Epidermal melanocyte (primary cell): ENCODE data around the gene SULT4A1.

Source experiments
- DNase-seq: peaks from one replicate; pipeline ENCODE4 v3.0.0; 2011; ENCODE audit warnings: low spot score; ENCODE audit not compliant: insufficient read length

The SULT4A1 gene

DNA sequence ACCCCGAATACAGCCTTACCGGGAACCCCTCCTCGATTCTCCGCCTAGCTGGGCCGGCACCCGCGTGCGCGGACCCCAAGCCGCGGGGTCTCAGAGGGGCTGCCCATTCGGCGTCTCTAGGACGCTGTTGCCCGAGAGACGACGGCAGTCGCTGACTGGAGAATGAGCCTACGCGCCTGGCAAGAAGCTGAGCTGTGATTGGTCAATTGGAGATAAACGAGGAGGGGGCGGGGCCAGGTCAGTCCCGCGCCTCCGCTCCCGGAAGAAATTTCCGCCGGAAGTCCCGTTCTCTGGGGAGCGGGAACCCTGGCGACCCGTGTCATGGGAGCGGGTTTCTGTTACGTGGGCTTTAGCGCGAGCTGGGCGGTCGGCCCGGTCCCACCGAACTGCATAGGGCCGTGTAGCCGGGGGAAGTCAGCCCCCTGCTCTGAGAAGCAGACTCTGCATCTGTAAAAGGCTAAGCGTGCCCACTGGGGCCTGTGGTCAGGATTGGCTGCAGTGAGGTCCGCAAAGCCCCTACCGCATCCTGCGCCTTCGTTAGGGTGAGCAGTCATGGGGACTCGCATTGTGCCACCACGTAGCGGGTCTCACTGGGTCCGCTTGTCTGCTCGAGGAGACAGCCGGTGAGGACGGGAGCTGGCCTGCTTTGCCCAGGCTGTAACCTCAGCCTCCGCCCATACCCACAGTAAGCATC is 50.0 kb downstream of the SULT4A1 start, which contains the start of gene EFCAB6:
Gene EFCAB6 (minus strand): TSS at position 157 of the 694 bp plus-strand sequence. CDS start 29,987 bp downstream, outside the sequence.
- DNase-seq = peak; percentile 81

DNA sequence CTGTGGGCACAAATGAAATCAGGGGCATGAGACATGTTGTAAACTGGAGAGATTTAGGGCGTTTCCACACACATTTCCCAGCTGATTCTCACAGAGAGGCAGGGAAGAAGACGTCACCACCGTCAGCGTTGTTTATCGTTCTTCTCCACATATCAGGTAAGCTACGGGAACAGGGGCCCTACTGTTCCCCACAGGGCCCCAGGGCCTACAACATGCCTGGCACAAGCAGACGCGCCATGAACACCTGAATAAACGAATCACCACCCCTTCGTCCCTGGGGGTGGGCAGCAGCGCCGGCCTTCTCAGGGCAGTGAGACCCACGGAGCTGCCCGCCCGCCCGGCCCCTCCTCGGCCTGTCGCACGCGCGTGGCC is 50.5 kb downstream of the SULT4A1 start:
- DNase-seq = no peak

DNA sequence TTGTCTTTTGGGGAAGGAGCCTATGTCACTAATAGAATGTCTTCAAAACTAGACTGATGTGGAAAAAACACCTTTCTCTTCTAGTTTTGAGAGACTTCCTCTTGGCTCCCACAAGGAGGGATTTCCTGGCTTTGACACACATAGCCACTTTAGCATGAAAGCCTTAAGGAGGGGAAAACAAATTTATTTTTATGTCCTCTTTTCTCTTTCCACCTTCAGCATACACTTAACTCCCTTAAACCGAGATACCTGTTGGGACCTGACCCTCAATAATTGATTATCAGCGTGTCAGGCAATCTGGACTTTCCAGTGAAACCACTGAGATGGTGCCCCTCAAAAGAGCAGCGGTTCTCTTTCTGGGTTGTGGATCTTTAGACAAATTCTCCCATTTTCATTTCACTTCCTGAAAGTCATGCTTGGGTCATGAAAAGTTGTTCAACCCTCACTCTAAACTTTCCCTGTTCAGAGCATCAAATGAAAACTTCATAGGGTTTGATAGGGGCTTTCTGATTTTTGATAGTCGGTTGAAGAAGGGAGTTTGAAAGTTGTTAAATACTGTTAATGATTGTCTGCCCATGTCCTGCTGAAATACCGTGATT is 59.3 kb downstream of the SULT4A1 start:
- no peak for DNase-seq

DNA sequence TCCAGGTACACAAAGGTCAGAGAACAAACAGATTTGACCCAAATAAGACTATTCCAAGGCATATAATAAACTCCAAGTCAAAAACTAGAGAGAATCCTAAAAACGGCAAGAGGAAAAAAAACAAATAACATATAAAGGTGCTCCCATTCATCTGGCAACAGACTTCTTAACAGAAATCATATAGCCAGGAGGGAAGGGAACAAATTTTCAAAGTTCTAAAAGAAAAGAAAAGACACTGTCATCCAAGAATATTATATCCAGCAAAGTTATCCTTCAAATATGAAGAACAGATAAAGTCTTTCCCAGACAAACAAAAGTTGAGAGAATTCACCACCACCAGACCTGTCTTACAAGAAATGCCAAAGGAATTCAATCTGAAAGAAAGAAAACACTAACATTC is 61.3 kb downstream of the SULT4A1 start:
- DNase-seq = no peak

DNA sequence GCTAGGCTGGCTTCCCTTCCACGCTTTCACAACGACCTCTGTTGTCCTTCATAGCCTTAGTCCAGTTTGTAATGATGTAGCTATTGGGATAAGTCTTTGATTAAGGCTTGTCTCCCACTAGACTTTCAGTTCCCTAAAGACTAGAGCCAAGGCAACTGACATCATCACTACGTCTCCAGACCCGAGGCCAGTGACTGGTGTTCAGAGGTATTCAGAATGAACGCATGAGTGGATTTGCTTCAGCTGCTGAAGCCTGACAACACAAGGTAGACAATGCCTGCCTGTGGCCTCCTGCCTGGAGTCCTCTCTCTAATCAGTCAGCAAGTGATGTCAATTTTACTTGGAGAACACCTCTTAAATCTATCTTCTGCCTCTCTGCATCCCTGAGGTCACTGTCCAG is 63.8 kb downstream of the SULT4A1 start:
- no peak for DNase-seq

DNA sequence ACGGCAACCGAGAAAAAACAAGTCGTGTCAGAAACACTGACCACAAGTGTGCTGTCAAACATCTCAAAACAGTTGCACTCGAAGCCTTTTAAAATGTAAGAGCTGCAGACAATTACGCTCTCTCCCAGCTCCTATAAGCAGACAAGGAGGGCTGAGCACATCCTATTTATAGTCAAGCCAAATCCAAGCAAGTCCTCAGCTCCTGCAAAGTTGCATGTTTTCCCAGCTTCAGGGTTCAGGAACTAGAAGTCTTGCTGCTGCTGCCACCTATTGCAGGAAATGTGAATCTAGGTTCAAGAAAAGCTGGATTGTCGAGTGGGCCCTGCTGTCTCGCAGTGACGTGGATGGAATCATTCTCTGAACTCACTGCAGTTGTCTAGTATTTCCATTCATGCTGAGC is 65.7 kb downstream of the SULT4A1 start:
- no peak for DNase-seq

DNA sequence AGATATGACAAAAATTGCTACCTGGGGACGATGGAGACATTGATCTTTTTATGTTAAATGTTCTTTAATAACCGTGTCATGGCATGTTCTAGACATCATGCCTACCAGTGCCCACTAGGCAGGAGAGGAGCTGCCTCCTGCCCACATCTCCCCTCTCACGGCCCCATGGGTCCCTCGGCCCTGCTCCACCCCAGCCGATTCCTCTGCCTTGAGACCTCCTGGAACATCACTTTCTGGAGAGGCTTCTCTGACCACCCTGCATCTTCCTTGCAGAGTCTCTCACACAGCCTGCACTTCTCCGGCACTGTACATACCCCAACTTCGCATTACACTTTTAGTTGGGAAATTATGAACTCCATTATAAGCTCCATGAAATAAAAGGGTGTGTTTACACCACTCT is 67.0 kb downstream of the SULT4A1 start:
- DNase-seq = no peak

DNA sequence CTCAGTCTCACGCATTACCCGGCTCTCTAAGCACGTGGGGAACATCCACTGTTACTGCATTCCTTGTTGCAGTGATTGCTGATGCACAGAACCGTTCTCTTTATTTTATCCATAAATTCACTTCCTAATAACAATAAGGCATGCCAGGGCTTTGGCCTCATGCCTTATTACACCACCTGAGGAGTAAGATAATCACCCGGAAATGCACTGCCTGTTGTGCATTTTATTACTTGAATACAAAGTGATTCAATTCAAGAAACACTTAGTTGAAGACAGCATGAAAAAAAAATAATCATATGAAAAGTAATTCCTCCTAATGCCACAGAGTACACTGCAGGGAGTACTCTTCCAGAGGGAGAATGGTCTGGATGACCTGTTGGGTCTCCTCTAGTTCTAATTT is 69.4 kb downstream of the SULT4A1 start:
- DNase-seq = no peak

DNA sequence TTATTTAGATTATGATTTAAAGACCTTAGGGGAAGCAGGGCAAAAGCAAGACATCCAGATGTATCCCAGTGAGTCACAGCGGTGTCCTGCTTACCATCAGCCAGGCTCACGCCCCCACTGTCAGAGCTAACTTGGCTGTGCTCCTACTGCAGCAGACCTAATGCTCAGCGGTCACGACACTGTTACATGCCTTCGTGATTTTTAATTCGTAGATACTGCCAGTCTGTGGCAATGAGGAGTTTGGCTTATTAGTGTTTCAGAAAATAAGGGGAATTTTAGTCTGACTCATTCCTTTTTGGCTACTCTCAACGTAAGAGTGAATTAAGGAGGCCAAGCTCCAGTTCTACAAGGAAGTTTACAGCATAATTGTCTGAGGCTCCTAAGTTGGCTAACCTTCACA is 72.9 kb downstream of the SULT4A1 start:
- peak; percentile 51 for DNase-seq

DNA sequence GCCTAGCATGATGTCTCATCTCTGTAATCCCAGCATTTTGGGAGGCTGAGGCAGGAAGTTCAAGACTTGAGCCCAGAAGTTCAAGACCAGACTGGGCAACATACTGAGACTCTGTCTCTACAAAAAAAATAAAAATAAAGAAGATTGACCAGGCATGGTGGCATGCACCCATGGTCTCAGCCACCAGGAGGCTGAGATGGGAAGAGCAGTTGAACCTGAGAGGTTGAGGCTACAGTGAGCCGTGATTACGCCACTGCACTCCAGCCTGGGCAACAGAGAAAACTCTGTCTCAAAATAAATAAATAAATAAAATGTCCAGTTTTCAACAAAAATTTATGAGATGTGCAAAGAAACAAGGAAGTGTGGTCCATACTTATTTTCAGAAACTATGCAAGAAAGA is 78.5 kb downstream of the SULT4A1 start:
- DNase-seq = no peak

DNA sequence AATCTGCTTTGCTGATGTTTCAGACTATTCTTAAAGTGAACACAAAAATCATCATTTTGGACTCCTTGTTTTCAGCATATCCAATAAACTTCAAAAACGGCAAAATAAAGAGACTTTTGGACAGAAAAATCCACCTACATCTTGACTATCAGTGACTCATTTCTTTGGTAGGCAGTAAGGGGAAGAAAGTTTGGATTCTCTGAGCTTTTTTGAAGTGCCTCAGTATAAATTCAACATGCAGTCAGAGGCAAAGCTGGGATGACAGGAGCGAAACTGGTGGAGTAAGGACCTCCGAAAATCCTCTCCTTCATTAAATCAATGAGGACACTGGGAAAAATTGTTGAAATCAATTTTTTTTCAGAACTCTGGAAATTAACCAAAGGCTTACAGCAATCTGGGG is 79.9 kb downstream of the SULT4A1 start:
- no peak for DNase-seq

DNA sequence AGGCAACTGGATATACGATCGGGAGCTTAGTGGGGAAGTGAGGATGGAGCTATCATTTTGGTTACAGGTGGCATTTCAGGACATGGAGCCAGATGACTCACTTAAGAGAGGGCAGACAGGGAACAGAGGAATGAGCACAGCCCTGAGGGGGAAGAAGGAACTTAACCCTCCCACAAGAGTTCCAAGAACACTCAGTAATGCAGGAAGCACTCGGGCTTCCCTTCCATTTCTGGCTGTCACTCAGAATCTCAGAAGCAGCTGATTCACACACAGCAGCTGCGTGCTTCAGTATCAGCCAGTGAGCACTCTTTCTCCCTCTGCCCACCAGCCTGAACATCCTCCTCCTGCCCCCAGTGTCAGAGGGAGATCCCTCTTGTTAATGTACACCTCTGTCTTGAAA is 85.0 kb downstream of the SULT4A1 start:
- no peak for DNase-seq

DNA sequence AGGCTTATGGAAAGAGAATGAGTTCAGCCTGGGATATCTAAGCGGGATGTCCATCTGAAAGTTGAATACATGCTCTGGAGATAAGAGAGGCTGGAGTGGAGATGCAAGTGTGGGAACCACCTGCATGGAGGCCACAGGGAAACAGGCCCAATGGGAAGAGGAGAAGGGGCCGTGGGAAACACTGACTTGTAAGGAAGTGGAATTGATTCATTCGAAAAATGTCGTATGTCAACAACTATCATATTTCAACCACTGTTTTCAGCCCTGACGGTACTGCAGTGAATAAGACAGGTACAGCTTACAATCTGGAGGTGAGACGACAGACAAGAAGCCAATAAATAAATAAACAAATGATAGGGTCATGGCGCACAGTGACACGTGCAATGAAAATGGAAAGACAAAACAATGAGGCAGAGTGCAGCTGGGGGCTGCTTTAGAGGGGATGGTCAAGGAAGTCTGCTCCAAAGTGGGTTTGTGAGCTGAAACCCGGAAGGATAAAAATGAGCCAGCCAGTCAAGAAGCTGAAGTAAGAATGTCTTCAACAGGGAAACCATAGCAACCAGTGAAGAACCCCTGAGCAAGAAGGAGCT is 86.1 kb downstream of the SULT4A1 start:
- no peak for DNase-seq
